WTC11 (cell line): Measurements from ENCODE around the gene OPRL1. TPM values are rescaled to one million over a fixed set of nuclear protein-coding genes. Genes with fewer than 3 reads are reported as not detected.
A peak's percentile ranks its signal among the peaks of the same experiment; 100 is the strongest.

Experiments
- ATAC-seq: fragments of 200-7000 bp; cut with Tn5 transposase; 2 replicates; pipeline ENCODE4 v1.10.0; 2021; ENCODE audit warnings: mild to moderate bottlenecking, moderate library complexity
- CTCF ChIA-PET: fragments of 300-600 bp; sonication (Branson Sonifier 250); formaldehyde crosslinking; loops from one replicate; lab custom pipeline; 2021; ENCODE audit warnings: antibody characterized with exemption; lab: Charles Lee
- POLR2A ChIA-PET: fragments of 350-600 bp; sonication (Branson Sonifier 250); formaldehyde crosslinking; loops from one replicate; lab custom pipeline; 2021; ENCODE audit warnings: antibody characterized with exemption; lab: Charles Lee
- DNase-seq: peaks from one replicate; pipeline ENCODE4 v3.0.0; 2021; ENCODE audit warnings: low spot score
- H3K27ac Mint-ChIP-seq: 2 replicates; pipeline ENCODE4 v1.8.0; 2021; ENCODE audit warnings: mixed read lengths
- H3K27me3 Mint-ChIP-seq: 2 replicates; pipeline ENCODE4 v1.8.0; 2021; ENCODE audit warnings: low read depth, mild to moderate bottlenecking, moderate library complexity, mixed read lengths
- H3K36me3 Mint-ChIP-seq: 2 replicates; pipeline ENCODE4 v1.8.0; 2021; ENCODE audit warnings: mixed read lengths
- H3K4me1 Mint-ChIP-seq: 2 replicates; pipeline ENCODE4 v1.8.0; 2022; ENCODE audit warnings: mixed read lengths
- H3K4me3 Mint-ChIP-seq: 2 replicates; pipeline ENCODE4 v1.8.0; 2021; ENCODE audit warnings: mild to moderate bottlenecking, moderate library complexity, mixed read lengths
- H3K9me3 Mint-ChIP-seq: 2 replicates; pipeline ENCODE4 v1.8.0; 2021; ENCODE audit warnings: mixed read lengths
- GABPB1 ChIP-seq: sonication (generic); formaldehyde crosslinking; IDR thresholded peaks from 2 replicates; pipeline ENCODE4 v1.8.1; 2023; ENCODE audit warnings: mild to moderate bottlenecking, missing genetic modification reagents
- JAZF1 ChIP-seq: fragments of 250-450 bp; sonication (Bioruptor Pico); IDR thresholded peaks from 2 replicates; pipeline ENCODE4 v1.9.0; 2021; ENCODE audit warnings: moderate library complexity, mild to moderate bottlenecking, inconsistent platforms
- NR1H2 ChIP-seq: sonication (generic); formaldehyde crosslinking; IDR thresholded peaks from 2 replicates; pipeline ENCODE4 v1.9.0; 2021; ENCODE audit warnings: mild to moderate bottlenecking, moderate library complexity, missing genetic modification reagents
- SMAD4 ChIP-seq: sonication (generic); formaldehyde crosslinking; IDR thresholded peaks from 2 replicates; pipeline ENCODE4 v1.8.0; 2022; ENCODE audit warnings: mild to moderate bottlenecking, missing genetic modification reagents
- TEAD4 ChIP-seq: sonication (generic); formaldehyde crosslinking; IDR thresholded peaks from 2 replicates; pipeline ENCODE4 v1.8.0; 2022; ENCODE audit warnings: mild to moderate bottlenecking, missing genetic modification reagents
- ZBTB21 ChIP-seq: sonication (generic); formaldehyde crosslinking; IDR thresholded peaks from 2 replicates; pipeline ENCODE4 v1.8.1; 2023; ENCODE audit warnings: mild to moderate bottlenecking, missing genetic modification reagents, borderline replicate concordance
- ZNF138 ChIP-seq: sonication (generic); formaldehyde crosslinking; conservative IDR thresholded peaks from 2 replicates; pipeline ENCODE4 v1.8.1; 2022; ENCODE audit warnings: mild to moderate bottlenecking, moderate library complexity, missing genetic modification reagents
- ZNF532 ChIP-seq: fragments of 250-450 bp; sonication (Bioruptor Pico); IDR thresholded peaks from 2 replicates; pipeline ENCODE4 v1.9.0; 2021; ENCODE audit warnings: mild to moderate bottlenecking, borderline replicate concordance
- total RNA-seq: library from RNA; stranded (reverse); gene quantifications from 3 replicates; pipeline ENCODE4 v1.2.3, GENCODE V29; 2021
- TF ChIP-seq, protein P1 (sequence below): sonication (generic); formaldehyde crosslinking; IDR thresholded peaks from 2 replicates; pipeline ENCODE4 v1.8.0; 2022; ENCODE audit warnings: mild to moderate bottlenecking, missing genetic modification reagents
- TF ChIP-seq, protein P2 (sequence below): fragments of 250-450 bp; sonication (Bioruptor Pico); IDR thresholded peaks from 2 replicates; pipeline ENCODE4 v1.9.0; 2021; ENCODE audit warnings: mild to moderate bottlenecking
- TF ChIP-seq, protein P3 (sequence below): fragments of 250-450 bp; sonication (Bioruptor Pico); IDR thresholded peaks from 2 replicates; pipeline ENCODE4 v1.9.0; 2021; ENCODE audit warnings: moderate library complexity, mild to moderate bottlenecking, inconsistent platforms, borderline replicate concordance
- TF ChIP-seq, protein P4 (sequence below): sonication (generic); formaldehyde crosslinking; IDR thresholded peaks from 2 replicates; pipeline ENCODE4 v1.8.0; 2023; ENCODE audit warnings: missing genetic modification reagents

The OPRL1 gene
- total RNA-seq, 1 experiment from 2014 or later = 2.0 TPM

GRCh38 chr20:64052326-64052722 lies 27.6 kb upstream of the OPRL1 start (continued):
- TF ChIP-seq, protein P1, sequence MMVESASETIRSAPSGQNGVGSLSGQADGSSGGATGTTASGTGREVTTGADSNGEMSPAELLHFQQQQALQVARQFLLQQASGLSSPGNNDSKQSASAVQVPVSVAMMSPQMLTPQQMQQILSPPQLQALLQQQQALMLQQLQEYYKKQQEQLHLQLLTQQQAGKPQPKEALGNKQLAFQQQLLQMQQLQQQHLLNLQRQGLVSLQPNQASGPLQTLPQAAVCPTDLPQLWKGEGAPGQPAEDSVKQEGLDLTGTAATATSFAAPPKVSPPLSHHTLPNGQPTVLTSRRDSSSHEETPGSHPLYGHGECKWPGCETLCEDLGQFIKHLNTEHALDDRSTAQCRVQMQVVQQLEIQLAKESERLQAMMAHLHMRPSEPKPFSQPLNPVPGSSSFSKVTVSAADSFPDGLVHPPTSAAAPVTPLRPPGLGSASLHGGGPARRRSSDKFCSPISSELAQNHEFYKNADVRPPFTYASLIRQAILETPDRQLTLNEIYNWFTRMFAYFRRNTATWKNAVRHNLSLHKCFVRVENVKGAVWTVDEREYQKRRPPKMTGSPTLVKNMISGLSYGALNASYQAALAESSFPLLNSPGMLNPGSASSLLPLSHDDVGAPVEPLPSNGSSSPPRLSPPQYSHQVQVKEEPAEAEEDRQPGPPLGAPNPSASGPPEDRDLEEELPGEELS (CRISPR knock-in tag) = no peak
- TF ChIP-seq, protein P2, sequence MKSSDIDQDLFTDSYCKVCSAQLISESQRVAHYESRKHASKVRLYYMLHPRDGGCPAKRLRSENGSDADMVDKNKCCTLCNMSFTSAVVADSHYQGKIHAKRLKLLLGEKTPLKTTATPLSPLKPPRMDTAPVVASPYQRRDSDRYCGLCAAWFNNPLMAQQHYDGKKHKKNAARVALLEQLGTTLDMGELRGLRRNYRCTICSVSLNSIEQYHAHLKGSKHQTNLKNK (CRISPR knock-in tag) = no peak
- no peak for TF ChIP-seq ZNF138 (CRISPR knock-in tag)
- TF ChIP-seq ZBTB21 (CRISPR knock-in tag) = no peak
- no peak for TF ChIP-seq JAZF1 (CRISPR knock-in tag)
- TF ChIP-seq, protein P3, sequence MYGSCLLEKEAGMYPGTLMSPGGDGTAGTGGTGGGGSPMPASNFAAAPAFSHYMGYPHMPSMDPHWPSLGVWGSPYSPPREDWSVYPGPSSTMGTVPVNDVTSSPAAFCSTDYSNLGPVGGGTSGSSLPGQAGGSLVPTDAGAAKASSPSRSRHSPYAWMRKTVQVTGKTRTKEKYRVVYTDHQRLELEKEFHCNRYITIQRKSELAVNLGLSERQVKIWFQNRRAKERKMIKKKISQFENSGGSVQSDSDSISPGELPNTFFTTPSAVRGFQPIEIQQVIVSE (CRISPR knock-in tag) = no peak

DNA sequence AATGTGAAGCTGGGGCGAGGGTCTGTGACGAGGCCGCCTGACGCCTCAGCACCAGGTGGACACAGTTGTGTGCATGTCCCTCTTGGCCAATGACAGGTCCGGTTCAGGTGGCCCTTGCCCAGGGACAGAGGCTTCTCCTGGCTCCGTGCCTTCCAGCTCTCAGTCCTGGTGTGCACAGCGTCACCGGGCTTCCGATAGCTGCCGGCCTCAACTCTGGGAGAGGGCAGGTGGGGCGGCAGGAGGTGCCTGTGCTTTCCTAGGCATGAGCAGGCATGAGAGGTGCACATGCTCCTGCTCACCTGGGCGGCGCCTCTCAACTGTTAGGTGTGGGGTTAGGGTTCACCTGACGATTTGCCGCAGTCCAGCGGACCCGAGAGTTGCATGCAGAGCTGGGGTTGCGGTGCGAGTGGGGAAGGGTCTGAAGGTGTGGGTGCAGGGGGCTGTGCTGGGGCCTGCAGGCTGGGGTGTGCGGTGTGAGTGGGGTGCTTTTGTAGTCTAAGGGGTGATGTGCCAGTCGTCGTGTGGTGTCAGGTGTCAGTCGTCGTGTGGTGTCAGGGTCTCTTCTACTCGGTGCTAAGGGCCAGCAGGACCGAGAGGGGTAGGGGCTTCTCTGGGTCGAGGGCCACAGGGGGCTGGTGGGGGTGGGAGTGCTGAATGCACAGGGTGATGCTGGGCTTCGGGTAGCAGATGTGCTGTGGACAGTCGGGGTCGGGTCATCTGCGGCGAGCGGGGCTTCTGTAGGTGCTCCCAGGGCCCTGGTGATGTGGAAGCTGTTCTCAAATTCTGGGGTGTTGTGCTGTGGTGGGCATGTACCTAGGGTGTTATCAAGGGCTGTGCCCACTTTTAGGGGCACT lies 26.7 kb upstream of the OPRL1 start:
- H3K4me3 Mint-ChIP-seq = no peak overlapping the region

DNA sequence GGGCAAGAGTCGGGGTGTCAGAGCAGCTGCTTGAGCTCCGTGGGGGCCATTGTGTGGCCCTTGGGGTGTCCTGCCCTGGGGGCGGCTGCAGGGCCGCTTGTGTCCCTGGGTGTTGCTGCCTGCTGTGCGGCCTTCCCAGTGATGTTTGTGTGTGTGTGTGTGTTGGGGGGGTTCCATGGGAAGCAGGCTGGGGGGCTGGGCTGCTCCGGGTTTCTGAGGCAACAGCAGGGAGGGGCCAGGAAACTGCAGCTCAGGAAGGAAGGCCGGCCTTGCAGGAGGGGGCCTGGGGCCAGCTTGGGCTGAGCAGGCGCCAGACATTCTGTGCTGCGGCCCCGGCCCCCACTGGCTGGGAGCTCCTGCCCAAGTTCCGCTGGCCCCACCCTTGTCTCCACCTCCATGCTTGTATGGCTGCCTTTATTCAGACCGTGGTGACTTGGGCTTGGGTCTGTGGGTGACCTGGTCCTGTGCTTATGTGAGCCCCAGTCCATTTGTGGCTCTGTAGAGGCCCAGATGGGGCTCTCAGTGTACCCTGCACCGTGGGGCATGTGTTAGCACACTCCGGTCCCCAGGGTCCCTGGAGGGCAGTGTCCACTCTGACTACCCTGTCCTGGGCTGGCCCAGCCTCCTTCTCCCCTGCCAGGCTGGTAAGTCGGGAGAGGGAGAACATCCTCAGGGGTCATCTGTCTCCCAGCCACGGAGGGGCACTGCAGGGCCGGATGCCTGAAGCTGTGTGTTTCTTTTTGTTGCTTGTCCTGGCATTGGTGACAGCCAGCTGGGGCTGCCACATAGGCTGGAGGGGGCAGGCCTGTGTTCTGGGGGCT lies 25.8 kb upstream of the OPRL1 start:
- no peaks in the 10 kb centered on the region for H3K9me3 Mint-ChIP-seq
- POLR2A ChIA-PET = interaction anchor here (0.6 to 1.4 kb wide), 3 partner anchors 25 to 91 kb away, joined by 3 read pairs; no protein-coding TSS in a partner anchor
- H3K4me1 Mint-ChIP-seq = peaks cover 22% of the 10 kb centered on the region
- CTCF ChIA-PET = interaction anchor here (0.6 to 3.4 kb wide), 13 partner anchors 8 to 168 kb away, joined by 3 to 53 read pairs (median 7); partner anchors contain the start of genes LKAAEAR1, OPRL1, PRPF6 and SAMD10
- H3K36me3 Mint-ChIP-seq = no peaks in the 10 kb centered on the region
- DNase-seq = peak; percentile 56
- H3K27me3 Mint-ChIP-seq = peaks cover 24% of the 10 kb centered on the region
- TF ChIP-seq, protein P4, sequence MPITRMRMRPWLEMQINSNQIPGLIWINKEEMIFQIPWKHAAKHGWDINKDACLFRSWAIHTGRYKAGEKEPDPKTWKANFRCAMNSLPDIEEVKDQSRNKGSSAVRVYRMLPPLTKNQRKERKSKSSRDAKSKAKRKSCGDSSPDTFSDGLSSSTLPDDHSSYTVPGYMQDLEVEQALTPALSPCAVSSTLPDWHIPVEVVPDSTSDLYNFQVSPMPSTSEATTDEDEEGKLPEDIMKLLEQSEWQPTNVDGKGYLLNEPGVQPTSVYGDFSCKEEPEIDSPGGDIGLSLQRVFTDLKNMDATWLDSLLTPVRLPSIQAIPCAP = no peak
- TF ChIP-seq TEAD4 (CRISPR knock-in tag) (no peak), GABPB1 (peak; percentile 88), SMAD4 (CRISPR knock-in tag) (no peak), ZNF532 (CRISPR knock-in tag) (no peak), NR1H2 (CRISPR knock-in tag) (no peak)
- TF ChIP-seq, all 79 proteins: peak for 1
- peak; percentile 20 for ATAC-seq
- Mint-ChIP-seq H3K4me3 (no peak overlapping the region), H3K27ac (peak overlapping the region; percentile 74; the same call in 1 of the 2 replicates)

More for the DNA sequence above, 26.7 kb upstream of the OPRL1 start:
- ChIA-PET CTCF (interaction anchor here (0.9 to 3.4 kb wide), 11 partner anchors 8 to 112 kb away, joined by 3 to 53 read pairs (median 11); partner anchors contain the start of genes LKAAEAR1, PRPF6, SAMD10 and TCEA2), POLR2A (interaction anchor here (0.6 to 1.4 kb wide), 3 partner anchors 10 to 428 kb away, joined by 3 to 10 read pairs (median 3); no protein-coding TSS in a partner anchor)
- Mint-ChIP-seq H3K27me3 (peaks cover 29% of the 10 kb centered on the region), H3K36me3 (no peaks in the 10 kb centered on the region), H3K9me3 (no peaks in the 10 kb centered on the region), H3K4me1 (peaks cover 22% of the 10 kb centered on the region), H3K27ac (no peak overlapping the region)
- TF ChIP-seq GABPB1 = peak; percentile 71
- TF ChIP-seq ZBTB21 (CRISPR knock-in tag) = no peak
- no peak for DNase-seq
- no peak for ATAC-seq
